Suppressor macrophage treated with lipopolysaccharide for 1 hour (primary cell): ENCODE measurements around the gene ANTXR1.
"Not testable (repeated sequence)": the region's sequence is repeated elsewhere in the genome, so short reads cannot be mapped to it uniquely, and the experiment has no call there.

Source experiments
- DNase-seq, 3 donors: peaks; one replicate each; pipeline ENCODE4 v3.0.0-alpha.2; 2020 to 2022

The ANTXR1 gene

DNA sequence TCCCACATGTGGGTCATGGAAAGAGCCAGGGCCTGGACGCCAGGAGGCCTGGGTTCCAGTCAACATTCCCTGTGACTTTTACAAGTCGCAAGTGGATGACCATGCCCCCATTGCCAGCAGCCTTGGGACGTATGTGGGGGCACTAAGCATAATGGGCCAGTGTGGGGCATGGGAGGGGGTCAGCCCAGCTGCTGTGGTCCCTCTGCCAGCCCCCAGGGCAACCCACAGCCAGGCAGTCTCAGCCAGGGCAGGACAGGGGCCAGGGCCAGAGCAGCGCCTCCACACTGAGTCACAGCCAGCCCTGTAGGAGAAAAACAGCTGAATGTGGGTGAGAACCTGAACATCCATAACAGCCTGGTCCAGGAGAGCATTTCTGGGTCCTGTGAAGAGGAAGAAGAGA, 200.8 kb downstream of the ANTXR1 start:
- DNase-seq = no peak

DNA sequence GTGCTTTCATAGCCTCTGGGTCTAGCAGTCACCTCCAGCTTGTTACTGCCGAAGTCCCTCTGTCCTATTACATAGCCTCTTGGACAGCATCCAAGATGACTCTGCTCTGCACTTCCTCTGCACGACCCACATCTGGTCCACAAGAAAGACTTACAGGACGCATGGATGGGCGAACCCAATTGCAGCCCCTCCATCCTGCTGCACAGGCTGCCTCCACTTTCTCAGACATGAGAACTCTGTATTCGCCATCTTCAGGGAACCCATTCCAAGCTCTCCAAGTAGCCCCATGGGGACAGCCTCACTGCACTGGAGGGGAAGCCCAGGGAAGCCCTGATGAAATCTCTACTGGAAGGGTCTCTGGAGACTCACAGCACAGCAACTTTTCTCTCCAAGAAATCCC, 201.9 kb downstream of the ANTXR1 start:
- DNase-seq = peak; percentile 67 to 70 (median 67)

GRCh38 chr2:69216535-69217332, 203.8 kb downstream of the ANTXR1 start:
- DNase-seq = no peak

DNA sequence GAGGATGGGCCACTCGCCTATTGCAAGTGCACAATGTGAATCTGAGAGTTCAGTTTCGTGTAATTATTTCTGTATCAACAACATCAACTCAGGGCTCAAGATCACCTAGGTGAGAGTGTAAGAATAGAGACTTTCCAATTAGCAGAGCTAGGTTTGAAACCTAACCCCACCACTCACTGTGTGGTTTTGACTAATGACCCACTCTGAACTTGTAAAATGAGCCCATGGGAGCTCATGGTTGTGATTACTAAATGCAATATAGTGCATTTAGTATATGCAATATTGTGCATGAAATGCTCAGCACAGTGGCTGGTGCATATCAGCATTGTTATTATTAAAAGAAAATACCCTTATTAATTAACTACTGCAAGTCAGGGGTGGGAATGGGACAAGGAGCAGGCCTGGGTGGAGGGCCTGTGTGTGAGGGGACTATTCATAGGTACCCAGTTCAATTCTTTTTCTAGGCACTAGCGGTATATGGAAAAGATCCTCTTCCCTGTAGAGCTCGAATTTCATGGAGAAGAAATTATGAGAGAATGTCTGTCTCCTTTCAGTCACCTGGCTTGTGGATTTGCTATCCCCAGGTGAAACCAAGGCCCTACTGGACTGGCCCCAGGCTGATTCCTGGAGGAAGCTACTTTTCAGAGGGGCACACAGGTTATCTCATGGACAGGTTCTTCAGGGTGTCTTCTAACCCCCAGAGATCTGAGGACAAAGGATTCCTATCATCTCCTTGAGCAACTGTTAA, 204.5 kb downstream of the ANTXR1 start:
- no peak for DNase-seq

DNA sequence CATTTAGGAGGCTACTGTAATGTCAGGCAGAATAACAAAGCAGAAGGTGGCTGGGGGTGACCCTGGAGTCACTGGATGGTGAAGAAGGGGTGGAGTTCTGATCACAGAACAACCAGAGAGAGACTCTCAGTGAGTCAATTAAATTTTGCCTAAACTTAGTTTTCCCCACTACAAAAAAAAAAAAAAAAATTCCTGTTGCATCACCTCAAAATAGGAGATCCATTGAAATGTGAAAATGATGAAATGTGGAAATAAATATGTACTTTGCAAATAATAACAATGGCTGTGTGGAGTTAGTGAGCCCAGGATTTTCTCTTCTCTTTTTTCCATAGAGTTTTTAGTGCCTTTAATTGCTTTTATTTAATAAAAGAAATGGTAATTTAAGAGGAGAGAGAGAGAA, 208.5 kb downstream of the ANTXR1 start:
- DNase-seq = peak; percentile 21 to 37 (median 27)

DNA sequence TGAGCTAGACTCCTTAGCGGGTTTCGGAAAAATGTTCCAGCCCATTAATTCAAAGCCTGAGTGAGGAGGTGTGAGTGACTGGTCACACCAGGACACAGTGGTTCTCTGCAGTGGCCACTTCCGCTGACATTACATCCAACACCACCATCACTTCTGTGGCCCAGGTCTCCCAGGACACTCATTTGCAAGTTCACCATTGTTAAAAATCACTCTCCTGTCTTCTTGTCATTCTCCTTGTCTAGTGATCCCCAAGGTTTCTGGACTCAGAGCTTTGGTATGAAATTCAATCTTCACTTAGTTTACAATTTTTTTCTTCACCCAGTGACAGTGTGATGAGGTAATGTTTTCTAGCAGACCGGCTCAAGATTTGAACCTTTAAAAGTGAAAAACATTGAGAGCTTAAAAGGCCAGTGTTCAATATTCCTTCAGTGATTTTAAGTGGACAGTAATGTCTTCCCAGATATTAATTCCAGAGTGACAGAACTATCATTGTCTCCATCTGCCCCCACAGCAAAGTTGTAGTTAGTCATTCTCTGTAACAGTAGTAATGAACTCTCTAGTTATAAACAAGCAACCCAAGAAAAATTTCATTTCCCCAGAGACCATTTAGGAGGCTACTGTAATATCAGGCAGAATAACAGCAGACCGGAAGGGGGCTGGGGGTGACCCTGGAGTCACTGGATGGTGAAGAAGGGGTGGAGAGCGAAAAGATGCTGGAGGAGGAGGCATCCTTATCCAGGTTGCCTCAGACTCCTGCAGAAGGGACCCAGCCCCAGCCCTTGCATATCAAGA, 209.2 kb downstream of the ANTXR1 start:
- DNase-seq = no peak

GRCh38 chr2:69222953-69223658, 210.1 kb downstream of the ANTXR1 start:
- DNase-seq = no peak

DNA sequence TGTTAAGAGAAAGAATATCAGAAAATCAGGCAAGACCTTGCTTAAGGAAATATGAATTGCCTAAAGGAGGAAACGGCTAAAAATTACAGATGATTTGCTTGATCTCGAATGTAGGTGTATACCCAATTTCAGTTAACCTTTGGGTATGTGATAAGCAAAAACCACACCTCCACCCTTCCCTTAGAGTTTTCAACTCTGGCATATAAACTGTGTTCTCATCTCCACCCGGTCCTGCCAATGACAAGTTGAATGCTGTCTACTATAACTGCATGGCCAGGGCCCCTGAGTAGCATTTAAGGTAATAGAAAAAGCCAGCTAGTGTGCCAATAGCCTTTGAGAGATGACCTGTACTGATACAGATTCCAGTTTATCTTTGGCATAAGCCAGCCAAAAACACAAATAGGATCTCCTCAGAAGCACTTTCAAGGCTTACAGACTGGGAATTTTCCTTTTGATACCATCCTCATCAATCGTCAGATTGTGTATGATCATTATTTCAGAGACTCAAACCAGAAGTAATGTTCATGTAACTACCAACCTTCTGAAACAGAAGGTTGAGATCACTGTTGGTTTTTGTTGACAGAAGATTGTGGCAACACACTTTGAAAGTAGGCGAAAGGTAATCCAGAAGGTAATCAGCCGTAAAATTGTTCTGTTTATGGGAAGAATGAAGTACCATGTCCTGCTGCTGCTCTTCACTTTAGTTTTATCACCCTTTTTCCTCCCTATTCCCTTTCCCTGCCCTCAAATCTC, 211.0 kb downstream of the ANTXR1 start:
- DNase-seq = no peak

DNA sequence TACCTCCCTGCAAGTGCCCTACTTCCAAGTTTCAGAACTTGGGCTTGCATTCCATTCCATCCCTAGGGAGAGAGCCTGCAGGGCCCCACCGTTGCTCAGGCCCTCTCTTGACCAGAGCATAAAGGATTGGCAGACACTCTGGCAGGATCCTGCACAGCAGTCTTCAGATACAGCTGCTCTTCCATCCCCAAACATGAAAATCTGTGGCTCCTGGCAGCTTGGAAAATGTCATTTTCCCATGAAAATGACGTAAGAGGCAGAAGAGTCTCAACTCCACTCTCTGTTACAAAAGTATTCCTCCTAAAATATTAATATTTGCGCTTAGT, 211.5 kb downstream of the ANTXR1 start:
- no peak for DNase-seq

- DNase-seq = no peak
These were observed 213.0 kb downstream of the ANTXR1 start for GRCh38 chr2:69225933-69226332.

DNA sequence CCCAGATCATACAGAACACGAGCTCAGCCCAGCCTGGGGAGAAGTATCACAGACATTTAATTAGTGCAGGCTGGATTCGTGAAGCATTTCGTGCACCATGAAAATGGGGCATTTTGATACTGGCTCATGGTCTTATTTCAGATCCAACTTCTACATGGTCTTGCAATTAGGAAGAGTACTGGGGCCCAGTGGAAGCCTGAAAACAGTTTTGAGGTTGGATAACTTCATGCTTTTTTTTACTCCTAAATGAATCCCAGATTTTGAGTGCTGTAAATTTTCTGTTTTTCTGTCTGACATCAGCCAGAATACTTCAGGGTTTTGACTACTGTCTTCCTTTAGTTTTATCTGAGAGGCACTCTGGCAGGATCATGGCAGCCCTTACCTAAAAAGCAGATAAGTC, 213.9 kb downstream of the ANTXR1 start:
- no peak for DNase-seq

DNA sequence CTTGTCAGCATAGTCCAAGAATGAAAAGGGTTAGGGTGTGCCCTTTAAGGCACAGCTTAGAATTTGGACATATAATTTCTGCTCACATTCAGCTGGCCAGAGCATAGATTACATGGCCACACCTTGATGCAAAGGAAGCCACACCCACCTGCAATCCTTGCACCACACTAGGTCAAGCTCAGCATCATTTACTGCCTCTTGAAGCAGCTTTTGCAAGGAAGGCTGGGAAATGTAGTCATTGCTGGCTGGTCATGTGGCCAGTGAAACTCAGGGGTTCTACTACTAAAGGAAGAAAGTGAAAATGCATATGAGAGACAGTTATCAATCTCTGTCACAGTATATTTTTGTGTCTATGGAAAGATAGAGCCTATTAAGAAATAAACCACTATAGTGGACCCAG, 214.7 kb downstream of the ANTXR1 start:
- no peak for DNase-seq

GRCh38 chr2:69230946-69231345, 218.0 kb downstream of the ANTXR1 start:
- DNase-seq = not testable (repeated sequence)

- DNase-seq = peak in 2 of 3 donors; percentile 34 to 35
These were observed 218.8 kb downstream of the ANTXR1 start for GRCh38 chr2:69231612-69232277.

DNA sequence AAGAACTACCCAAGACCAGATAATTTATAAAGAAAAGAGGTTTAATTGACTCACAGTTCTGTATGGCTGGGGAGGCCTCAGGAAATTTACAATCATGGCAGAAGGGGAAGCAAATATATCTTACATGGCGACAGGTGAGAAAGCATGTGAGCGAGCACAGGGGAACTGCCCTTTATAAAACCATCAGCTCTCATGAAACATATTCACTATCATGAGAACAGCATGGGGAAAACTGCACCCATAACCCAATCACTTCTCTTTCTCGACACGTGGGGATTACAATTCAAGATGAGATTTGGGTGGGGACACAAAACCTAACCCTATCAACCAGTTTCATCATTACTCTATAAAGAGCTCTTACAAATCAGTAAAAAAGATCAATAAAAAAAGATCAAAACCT, 222.9 kb downstream of the ANTXR1 start:
- DNase-seq = not testable (repeated sequence)

DNA sequence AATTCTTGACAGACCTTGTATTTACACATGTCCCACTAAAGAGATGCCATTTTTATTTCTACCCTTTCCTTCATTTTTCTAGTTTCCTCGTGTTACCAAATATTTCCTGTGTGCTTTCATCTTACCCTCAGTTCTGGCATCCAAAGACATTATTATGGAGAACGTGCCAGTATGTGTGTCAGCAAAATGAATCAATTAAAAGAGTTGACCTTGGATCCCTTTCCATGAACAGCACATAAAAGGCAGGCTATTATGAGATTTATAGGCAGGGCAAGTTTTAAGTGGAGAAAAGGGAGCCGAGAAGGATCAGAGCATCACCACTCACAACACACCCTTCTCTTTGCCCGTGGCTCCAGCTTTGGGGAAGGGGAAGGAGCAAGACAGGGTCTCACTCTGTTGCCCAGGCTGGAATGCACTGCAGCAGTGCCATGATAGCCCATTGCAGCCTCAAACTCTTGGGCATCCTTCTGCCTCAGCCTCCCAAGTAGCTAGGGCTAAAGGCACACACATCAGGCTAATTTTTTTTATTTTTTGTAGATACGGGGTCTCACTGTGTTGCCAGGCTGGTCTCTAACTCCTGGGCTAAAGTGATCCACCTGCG, 224.2 kb downstream of the ANTXR1 start:
- DNase-seq = no peak

DNA sequence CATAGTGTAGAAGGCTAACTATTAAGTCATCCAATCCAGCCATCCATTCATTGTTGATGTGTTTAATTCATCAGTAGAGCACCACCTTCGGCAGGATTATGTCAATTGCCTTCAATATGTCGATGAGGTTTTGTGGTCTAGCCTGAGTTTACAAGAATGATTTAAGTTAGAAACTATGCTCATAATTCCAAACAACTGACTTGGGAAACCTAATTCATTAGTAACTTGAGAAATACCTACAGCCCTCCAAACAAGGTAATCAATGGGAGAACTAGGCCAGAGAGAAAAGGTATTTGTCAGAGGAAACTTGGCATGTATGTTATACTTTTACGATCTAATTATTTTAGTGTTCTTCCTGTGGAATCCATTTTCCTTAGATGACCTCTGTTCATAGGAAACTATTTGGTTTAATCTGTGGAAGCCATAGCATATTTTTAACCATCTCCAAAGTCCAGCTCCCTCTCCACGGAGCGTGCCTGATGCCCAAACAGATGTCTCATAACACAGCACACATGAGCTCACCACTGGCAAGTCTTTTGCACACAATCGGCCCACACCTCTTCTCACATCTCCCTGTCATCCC, 225.6 kb downstream of the ANTXR1 start:
- DNase-seq = no peak

DNA sequence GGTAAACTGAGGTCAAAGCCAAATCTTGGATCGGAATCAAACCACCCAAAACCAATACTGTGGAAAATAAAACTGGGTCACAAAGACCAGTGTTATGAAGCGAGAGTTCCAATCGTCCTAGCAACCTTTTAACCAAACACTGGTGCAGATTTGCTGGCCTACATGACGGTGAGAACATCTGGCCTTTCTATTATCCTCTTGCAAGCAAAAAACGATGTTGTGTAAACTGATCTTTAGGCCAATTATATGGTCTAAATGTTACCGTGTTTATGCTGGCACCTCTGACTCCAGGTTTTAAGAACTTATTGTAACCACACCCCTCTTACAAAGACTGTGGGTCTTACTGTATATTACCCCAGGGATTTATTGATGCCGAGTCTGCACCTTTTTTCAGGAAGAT, 228.1 kb downstream of the ANTXR1 start:
- DNase-seq = no peak

DNA sequence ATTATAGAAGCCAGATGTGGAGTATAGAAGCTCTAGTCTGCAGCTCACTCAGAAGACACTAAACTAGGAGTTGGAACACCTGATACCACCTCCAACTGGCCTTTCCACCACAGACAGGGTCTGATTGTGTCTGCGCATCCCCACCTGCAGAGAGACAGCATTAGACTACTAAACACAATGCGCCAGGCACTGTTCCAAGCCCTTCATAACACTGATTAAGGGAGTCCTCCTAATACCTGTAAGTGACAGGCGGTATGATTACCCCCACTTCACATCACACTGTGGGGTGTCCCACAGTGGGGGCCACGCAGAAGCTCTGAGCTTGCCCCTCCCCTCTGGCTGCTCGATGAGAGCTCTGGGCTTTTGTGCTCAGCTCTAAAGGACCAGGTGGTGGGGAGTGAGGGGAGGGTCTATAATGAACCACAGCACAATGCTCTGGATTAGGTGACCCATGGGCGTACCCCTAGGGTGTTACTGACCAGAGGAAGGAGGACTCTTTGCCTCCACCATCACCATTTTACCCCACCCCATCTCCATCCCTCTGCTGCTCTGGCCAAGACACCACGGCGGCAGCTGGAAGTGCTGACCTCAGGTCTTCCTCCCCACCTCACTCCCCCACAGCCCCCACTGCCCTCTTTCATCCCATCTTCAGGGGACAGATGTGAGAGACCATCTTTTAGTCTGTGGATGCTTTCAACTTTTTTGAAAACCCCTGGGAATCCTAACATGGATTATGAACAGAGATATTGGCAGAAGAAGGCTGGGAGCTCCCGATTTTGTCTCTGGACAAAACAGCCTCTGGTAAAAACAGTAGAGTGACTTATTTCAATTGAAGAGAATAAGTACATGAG, 228.9 kb downstream of the ANTXR1 start:
- DNase-seq = no peak

GRCh38 chr2:69242651-69243051, 229.7 kb downstream of the ANTXR1 start:
- no peak for DNase-seq
